Colonic mucosa (tissue), 2 donors: Measurements from ENCODE around the gene CAMK4. TPM values are rescaled to one million over a fixed set of nuclear protein-coding genes. Genes with fewer than 3 reads are reported as not detected.

ENCODE experiments used
- total RNA-seq, 2 donors: library from RNA; stranded (reverse); fragmentation: NEBNext Ultra II Directional in 1 of 2; extraction: Animal tissue kit (Norgen Biotek cat#: 25700) in 1 of 2; gene quantifications; one replicate each; pipeline ENCODE4 v1.2.1, GENCODE V29; 2021
- donor health status: DM: no; HTN: no; CAD: no.
- donor health status: DM: no; HTN: no; CAD: no.

CAMK4 gene
- total RNA-seq, 2 donors from 2014 or later, result 2.4 to 2.9 TPM

Other genes starting within 250 kb of the CAMK4 start
- under 1 TPM; 0.22 to 0.45 TPM for gene TSLP, start 152.7 kb upstream of the CAMK4 start, total RNA-seq
- 10 to 100 TPM; 14.0 to 19.0 TPM for gene WDR36, start 132.0 kb upstream of the CAMK4 start, total RNA-seq